Loucy (cell line): ENCODE data around the gene OSBPL2.

ENCODE experiments used
- EZH2phosphoT487 ChIP-seq: fragments of 200-600 bp; IDR thresholded peaks from 2 replicates; pipeline ENCODE4 v1.6.1; 2018; ENCODE audit warnings: antibody characterized with exemption, mild to moderate bottlenecking, moderate library complexity, borderline replicate concordance
- TF ChIP-seq, protein P1 (sequence below): fragments of 200-600 bp; sonication (generic); conservative IDR thresholded peaks from 2 replicates; pipeline ENCODE4 v1.5.1; 2014; ENCODE audit warnings: mild to moderate bottlenecking, antibody characterized with exemption, low read length

DNA sequence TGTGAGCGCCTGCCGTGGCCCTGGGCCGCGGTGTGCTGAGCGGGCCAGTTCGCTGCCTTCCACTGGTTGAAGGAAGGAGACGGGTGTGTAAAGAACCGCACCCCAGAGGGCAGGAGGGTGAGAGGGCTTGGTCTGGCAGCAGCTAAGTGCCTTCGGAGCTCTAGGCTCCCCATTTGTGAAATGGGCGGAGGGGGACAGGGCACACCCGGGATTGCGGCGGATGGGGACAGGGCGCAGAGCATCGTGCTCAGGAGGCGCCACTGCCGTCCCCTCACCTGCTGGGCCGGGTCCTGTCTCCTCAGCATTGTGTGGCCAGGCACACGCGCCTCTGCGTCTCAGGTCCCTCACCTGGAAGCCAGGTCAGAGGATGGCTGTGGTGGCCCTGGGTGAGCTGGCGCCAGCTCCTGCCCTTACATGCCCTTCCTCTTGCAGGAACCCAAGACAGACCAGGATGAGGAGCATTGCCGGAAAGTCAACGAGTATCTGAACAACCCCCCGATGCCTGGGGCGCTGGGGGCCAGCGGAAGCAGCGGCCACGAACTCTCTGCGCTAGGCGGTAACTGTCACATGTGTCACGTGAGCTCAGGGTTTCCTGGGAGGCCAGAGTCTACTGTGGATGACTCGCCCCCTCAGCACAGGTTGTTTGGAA, 67.6 kb downstream of the OSBPL2 start:
- TF ChIP-seq, protein P1, sequence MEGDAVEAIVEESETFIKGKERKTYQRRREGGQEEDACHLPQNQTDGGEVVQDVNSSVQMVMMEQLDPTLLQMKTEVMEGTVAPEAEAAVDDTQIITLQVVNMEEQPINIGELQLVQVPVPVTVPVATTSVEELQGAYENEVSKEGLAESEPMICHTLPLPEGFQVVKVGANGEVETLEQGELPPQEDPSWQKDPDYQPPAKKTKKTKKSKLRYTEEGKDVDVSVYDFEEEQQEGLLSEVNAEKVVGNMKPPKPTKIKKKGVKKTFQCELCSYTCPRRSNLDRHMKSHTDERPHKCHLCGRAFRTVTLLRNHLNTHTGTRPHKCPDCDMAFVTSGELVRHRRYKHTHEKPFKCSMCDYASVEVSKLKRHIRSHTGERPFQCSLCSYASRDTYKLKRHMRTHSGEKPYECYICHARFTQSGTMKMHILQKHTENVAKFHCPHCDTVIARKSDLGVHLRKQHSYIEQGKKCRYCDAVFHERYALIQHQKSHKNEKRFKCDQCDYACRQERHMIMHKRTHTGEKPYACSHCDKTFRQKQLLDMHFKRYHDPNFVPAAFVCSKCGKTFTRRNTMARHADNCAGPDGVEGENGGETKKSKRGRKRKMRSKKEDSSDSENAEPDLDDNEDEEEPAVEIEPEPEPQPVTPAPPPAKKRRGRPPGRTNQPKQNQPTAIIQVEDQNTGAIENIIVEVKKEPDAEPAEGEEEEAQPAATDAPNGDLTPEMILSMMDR, result no peak
- no peak for TF ChIP-seq EZH2phosphoT487
